Left renal pelvis (tissue), 4 donors: Measurements from ENCODE around the gene ARID2. TPM values are rescaled to one million over a fixed set of nuclear protein-coding genes. Genes with fewer than 3 reads are reported as not detected.

Experiments
- DNase-seq, 4 donors: peaks; one replicate each; pipeline ENCODE4 v3.0.0-alpha.2; 2013; ENCODE audit warnings: low read depth in 4 of 4, low spot score in 3 of 4
- polyA plus RNA-seq, 4 donors: library from polyadenylated mRNA; unstranded; fragments of 120-200 nt; gene quantifications; one replicate each; pipeline ENCODE4 v1.2.1, GENCODE V29; 2013; ENCODE audit not compliant: insufficient read length in 4 of 4

Gene ARID2
- polyA plus RNA-seq, 4 donors: 29.8 to 40.7 (median 37.9) TPM

DNA sequence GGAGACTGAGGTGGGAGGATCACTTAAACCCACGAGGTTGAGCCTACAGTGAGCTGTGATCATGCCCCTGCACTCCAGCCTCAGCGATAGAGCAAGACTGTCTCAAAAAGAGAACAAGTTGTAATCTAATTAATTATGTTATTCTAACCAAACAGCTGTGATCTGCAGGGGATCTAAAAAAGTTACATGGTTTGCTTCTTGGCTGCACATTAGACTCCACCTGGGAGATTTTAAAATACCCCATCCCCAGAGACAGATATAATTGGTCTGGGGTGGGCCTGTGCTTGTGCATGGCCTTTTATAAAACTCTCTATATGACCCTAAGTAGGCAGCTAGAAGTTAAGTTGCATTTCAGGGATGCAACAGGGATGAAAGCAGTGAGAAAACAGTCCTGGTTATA lies 184.1 kb downstream of the ARID2 start:
- no peak for DNase-seq

- no peak for DNase-seq
These were observed 184.6 kb downstream of the ARID2 start for GRCh38 chr12:45914090-45914489.

DNA sequence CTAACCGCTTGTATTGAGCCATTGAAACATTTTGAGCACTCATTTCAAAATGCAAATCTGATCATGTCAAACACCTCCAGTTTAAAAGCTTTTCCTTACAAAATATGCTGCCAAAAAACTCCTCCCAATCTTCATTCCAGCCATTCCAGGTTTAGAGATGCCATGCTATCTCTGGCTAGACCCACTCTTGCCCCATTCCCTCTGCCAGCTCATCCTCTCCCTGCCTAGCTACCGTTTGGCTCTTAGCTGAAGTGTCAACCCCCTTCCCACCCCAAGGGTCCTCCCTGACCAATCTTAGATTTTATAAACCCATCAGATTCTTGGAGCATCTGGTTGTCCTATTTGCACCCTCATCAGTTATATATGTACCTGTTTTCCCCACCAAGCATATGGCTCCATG lies 185.9 kb downstream of the ARID2 start:
- no peak for DNase-seq

DNA sequence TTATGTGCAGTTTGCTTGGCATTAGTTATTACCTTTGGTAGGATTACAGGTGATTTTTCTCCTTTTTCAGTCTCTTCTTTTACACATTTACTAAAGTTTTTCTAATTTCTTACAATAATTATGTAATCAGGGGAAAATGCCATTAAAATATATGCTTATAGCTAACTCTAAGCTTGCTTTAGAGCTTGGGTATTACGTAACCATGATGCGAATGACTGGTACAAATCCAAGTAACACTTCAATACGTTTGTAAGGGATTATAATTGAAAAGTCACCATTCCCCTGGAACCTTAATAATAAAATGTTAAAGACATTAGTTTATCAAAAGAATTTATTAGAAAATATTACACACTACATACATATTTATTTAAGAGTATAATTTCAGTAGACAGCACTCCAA lies 189.3 kb downstream of the ARID2 start:
- no peak for DNase-seq

GRCh38 chr12:45928309-45928708 lies 198.8 kb downstream of the ARID2 start:
- DNase-seq: no peak

GRCh38 chr12:45930369-45930768 lies 200.9 kb downstream of the ARID2 start:
- no peak for DNase-seq

- no peak for DNase-seq
These were observed 204.0 kb downstream of the ARID2 start for GRCh38 chr12:45933504-45933903.

DNA sequence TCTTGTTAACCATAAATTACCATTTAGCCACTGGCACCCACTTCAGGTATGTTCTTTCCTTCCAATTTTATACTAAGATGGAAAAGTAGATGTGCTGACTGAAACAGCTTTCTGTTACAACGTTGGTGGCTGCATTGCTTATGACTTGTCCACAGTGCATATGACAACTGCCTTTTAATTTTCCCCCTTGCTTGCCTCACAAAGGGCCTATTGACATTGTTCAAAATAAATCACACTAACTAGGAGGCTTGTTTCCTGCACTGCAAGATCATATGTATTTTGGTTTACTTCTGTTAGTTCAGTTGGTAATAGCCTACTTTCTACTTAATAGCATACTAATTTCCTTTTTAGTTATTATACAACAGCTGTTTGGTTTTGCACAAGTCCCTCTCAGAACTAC lies 205.4 kb downstream of the ARID2 start:
- DNase-seq: no peak

- no peak for DNase-seq
These were observed 209.1 kb downstream of the ARID2 start for GRCh38 chr12:45938566-45938965.

GRCh38 chr12:45939759-45940158 lies 210.3 kb downstream of the ARID2 start:
- no peak for DNase-seq

DNA sequence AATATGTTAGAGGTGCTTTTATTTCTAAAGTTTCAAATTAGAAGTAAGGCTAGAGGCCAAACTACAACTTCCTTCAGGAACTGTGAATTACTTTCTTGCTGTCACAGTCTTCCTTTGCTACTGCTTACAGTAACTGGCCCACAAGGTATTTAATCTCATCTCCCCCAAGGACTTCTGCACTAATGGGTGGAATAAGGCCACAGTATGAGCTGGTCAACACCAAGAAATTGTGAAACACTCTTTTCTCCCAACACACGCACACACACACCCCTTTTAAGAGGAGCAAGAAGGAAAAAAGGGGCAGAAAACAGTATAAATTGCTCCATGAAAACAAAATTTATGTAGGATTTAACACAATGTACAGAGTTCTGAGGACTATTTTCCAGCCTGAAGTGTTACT lies 215.3 kb downstream of the ARID2 start:
- DNase-seq: no peak

- DNase-seq: no peak
These were observed 216.9 kb downstream of the ARID2 start for GRCh38 chr12:45946435-45946834.

DNA sequence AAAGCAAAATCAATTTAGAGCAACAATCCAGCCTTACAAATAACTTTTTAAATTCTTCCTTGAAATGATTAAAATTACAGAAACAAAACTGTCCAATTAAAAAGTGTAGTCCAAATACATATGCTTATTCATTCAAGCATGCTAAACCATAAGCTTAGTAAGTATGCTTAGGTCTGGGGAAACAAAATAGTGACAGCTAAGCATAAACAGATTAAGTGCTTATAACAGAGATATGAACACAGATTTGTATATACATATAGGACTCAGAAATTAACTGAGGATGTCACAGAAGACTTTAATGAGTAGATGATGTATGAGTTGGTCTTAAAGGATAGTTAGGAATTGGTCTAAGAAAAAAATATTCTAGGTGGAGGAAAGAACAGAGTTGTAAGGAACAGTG lies 219.0 kb downstream of the ARID2 start:
- DNase-seq: no peak
